A673 (cell line): ENCODE results near the gene SUMF1.

ENCODE experiments used
- EZH2 ChIP-seq: fragments of 200-600 bp; sonication (generic); IDR thresholded peaks from 2 replicates; pipeline ENCODE4 v1.6.1; 2017; ENCODE audit warnings: borderline replicate concordance, low read depth, mild to moderate bottlenecking, mixed read lengths, antibody characterized with exemption, low read length; ENCODE audit not compliant: poor library complexity, severe bottlenecking
- TF ChIP-seq, protein P1 (sequence below): fragments of 300-800, 200-600 bp; sonication (generic); conservative IDR thresholded peaks from 2 replicates; pipeline ENCODE4 v1.5.1; 2017; ENCODE audit warnings: low read depth, mild to moderate bottlenecking, antibody characterized with exemption, low read length, moderate library complexity, mixed read lengths

DNA sequence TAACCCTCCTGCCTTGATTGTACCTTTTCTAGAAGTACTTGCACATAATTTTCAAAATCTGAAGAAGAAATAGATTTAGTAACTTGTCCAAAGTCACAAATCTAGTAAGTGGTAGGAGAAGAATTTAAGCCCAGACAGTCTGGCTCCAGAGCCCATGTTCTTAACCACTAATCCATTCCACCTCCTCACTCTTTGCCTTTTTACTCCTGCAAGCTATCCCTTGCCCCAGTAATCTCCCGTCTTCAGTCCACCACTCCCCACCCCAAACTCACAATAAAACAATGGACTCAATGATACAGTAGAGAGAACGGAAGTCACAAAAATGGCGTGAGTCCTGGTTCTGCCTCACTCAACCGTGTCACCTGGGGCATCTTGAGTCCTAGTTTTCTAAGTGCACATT, 115.2 kb downstream of the SUMF1 start:
- TF ChIP-seq, protein P1, sequence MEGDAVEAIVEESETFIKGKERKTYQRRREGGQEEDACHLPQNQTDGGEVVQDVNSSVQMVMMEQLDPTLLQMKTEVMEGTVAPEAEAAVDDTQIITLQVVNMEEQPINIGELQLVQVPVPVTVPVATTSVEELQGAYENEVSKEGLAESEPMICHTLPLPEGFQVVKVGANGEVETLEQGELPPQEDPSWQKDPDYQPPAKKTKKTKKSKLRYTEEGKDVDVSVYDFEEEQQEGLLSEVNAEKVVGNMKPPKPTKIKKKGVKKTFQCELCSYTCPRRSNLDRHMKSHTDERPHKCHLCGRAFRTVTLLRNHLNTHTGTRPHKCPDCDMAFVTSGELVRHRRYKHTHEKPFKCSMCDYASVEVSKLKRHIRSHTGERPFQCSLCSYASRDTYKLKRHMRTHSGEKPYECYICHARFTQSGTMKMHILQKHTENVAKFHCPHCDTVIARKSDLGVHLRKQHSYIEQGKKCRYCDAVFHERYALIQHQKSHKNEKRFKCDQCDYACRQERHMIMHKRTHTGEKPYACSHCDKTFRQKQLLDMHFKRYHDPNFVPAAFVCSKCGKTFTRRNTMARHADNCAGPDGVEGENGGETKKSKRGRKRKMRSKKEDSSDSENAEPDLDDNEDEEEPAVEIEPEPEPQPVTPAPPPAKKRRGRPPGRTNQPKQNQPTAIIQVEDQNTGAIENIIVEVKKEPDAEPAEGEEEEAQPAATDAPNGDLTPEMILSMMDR: no peak
- no peak for TF ChIP-seq EZH2
